DMS79 treated with DMSO at 0.1 percent for 48 hours (cell line): ENCODE measurements around the gene BNIP1.

ENCODE experiments used
- DNase-seq: peaks from one replicate; lab custom pipeline; 2025; lab: John Stamatoyannopoulos, UW

The BNIP1 gene

GRCh38 chr5:173213236-173213933, 69.1 kb downstream of the BNIP1 start:
- DNase-seq: no peak
